Uterus (tissue), 2 donors: ENCODE results near the gene ATP6V1B1.

Experiments
- POLR2A ChIP-seq, 2 donors: fragments of 450-650 bp; IDR thresholded peaks; one replicate each; pipeline ENCODE4 v1.6.1; 2016; ENCODE audit warnings: antibody characterized with exemption in 2 of 2, mild to moderate bottlenecking in 1 of 2, moderate library complexity in 1 of 2
- TF ChIP-seq, protein P1 (sequence below), 4 experiments: fragments of 200-600 bp in 2 of 4; fragments of 450-650 bp in 2 of 4; sonication (generic) in 2 of 4; IDR thresholded peaks; one replicate each; pipeline ENCODE4 v1.5.1; 2016 to 2019; ENCODE audit warnings: antibody characterized with exemption in 4 of 4, mild to moderate bottlenecking in 2 of 4, moderate library complexity in 1 of 4

GRCh38 chr2:70902579-70902978 is 33.1 kb upstream of the ATP6V1B1 start:
- TF ChIP-seq, protein P1, sequence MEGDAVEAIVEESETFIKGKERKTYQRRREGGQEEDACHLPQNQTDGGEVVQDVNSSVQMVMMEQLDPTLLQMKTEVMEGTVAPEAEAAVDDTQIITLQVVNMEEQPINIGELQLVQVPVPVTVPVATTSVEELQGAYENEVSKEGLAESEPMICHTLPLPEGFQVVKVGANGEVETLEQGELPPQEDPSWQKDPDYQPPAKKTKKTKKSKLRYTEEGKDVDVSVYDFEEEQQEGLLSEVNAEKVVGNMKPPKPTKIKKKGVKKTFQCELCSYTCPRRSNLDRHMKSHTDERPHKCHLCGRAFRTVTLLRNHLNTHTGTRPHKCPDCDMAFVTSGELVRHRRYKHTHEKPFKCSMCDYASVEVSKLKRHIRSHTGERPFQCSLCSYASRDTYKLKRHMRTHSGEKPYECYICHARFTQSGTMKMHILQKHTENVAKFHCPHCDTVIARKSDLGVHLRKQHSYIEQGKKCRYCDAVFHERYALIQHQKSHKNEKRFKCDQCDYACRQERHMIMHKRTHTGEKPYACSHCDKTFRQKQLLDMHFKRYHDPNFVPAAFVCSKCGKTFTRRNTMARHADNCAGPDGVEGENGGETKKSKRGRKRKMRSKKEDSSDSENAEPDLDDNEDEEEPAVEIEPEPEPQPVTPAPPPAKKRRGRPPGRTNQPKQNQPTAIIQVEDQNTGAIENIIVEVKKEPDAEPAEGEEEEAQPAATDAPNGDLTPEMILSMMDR (IDR thresholded peaks at IDR 0.05): no peak
- TF ChIP-seq POLR2A (IDR thresholded peaks at IDR 0.05): no peak
